GM12872 (cell line): ENCODE results near the gene SCN4A.
"Not testable (repeated sequence)": the region's sequence is repeated elsewhere in the genome, so short reads cannot be mapped to it uniquely, and the experiment has no call there.

Experiments used
- CTCF ChIP-seq: IDR thresholded peaks from 3 replicates; pipeline ENCODE4 v1.5.1; 2011; ENCODE audit warnings: low read depth, mild to moderate bottlenecking, low read length, moderate library complexity; ENCODE audit not compliant: insufficient read depth

SCN4A gene

GRCh38 chr17:63928172-63928666 lies 44.5 kb downstream of the SCN4A start:
- no peak for TF ChIP-seq CTCF

- TF ChIP-seq CTCF, result no peak
These were observed 45.1 kb downstream of the SCN4A start for GRCh38 chr17:63927464-63928171.

- TF ChIP-seq CTCF, result no peak
These were observed 46.6 kb downstream of the SCN4A start for GRCh38 chr17:63926164-63926563.

GRCh38 chr17:63925615-63926014 lies 47.1 kb downstream of the SCN4A start:
- 0 out of 3 replicates have a peak, but pooled peaks have one; percentile 15 for TF ChIP-seq CTCF

GRCh38 chr17:63919311-63919723 lies 53.4 kb downstream of the SCN4A start:
- TF ChIP-seq CTCF, result peak; percentile 99

GRCh38 chr17:63918789-63919305 lies 53.9 kb downstream of the SCN4A start, which contains the start of gene GH1:
Gene GH1, minus strand, starts transcription at chr17:63918839. Its CDS starts 63 bp downstream, at chr17:63918776.
- TF ChIP-seq CTCF, result not testable (repeated sequence)

GRCh38 chr17:63918305-63918704 lies 54.4 kb downstream of the SCN4A start:
- TF ChIP-seq CTCF, result no peak
